ENCODE measurements around the gene NCAPD2.
"Not testable (repeated sequence)": the region's sequence is repeated elsewhere in the genome, so short reads cannot be mapped to it uniquely, and the experiment has no call there.

Gene NCAPD2

DNA sequence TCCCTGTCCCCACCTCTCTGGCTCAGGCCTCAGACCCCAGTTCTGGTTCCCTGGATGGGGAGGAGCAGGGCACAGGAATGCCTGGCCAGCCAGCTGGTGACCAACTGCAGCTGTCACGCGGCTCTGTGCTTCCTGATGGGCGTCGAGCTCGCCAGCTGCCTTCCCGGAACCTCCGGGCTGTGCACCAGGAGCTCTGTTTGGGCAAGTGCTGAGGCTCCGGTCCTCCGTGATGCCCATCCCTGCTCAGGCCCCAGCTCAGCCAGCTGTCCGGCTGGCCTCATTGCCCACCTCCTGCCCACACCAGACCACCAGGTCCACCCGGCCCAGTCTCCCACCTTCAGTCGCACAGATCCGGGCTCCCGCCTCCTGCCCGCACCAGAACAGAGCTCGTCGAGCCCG lies 57.2 kb downstream of the NCAPD2 start:
- no peak for DNase-seq

DNA sequence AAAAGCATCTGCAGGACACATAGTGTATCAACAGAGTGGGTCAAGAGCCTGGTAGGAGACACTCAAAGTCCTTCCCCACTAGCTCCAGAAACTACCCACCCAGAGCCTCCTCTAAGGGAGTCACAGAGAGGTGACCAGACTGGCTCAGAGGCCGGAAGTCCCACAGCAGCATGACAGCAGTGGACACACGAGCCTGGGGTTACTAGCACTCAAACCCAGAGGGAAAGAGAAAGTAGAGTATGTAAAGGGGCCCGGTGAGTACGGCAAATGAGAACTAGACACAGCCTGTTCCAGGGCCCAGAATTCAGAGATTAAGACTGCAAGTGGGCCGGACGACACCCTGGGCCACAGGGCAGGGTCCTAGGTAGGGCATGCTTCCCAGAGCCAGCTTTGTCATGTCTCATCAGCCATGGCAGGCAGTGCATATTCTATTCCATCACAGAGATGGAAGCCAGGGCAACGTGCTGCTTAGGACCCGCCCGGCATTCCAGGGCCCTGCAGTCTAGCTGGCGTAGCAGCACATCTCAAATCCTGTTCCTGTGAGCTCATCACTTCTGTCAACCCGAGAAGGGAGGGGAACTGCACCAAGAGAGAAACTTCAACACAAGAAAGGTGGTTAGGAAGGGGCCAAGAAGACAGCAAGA lies 57.7 kb downstream of the NCAPD2 start:
- DNase-seq: no peak

DNA sequence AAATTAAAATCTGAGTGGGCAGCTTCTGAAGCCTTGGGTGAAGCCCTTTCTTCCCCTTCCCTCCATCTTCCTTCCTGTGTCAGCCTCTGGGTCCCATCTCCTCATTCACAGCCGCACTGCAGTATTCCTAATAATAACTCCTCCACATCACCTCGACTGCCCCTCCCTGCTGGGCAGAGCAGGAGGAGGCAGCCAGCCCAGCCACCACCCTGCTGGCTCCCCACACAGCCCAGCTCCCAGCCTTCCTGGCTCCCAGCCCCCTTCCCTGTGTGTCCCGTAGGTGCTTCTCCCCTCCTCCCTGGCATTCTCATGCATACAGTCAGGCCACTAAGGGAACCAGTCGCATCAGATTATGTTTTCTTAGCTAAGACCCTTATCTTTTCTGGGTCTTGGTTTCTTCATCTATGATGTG lies 58.2 kb downstream of the NCAPD2 start:
- DNase-seq: no peak

DNA sequence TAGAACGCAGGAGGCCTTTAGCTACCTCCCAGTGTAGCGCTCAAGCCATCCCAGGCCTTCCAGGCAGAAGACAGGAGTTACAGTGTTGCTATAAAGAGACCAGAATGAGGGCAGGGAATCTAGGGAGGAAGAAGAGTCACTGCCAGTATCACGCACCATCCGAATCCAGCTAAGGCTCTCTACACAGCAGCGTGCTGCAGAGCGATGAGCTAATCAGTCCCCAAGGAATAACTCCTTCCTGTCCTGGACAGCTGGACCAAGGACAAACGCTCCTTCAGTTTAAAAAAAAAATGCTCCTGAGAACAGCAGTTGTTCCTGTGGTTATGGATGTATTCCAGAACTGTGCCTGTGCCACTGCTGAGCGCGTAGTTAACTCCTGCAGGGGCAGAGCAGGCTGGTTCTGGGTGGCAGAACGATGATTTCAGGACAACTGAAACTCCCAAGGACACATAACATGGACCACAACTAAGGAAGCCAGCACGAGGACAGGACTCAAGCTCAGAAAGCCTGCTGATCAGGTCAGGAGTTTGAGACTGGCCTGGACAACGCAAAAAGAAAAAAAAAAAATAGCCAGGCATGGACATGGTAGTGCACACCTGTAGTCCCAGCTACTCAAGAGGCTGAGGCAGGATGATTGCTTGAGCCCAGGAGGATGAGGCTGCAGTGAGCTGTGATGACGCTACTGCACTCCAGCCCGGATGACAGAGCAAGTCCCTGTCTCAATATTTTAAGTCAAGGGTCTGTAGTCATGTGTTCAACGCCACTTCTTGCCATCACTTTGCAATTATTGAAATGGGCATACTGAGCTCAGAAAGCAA lies 59.4 kb downstream of the NCAPD2 start:
- DNase-seq: no peak

DNA sequence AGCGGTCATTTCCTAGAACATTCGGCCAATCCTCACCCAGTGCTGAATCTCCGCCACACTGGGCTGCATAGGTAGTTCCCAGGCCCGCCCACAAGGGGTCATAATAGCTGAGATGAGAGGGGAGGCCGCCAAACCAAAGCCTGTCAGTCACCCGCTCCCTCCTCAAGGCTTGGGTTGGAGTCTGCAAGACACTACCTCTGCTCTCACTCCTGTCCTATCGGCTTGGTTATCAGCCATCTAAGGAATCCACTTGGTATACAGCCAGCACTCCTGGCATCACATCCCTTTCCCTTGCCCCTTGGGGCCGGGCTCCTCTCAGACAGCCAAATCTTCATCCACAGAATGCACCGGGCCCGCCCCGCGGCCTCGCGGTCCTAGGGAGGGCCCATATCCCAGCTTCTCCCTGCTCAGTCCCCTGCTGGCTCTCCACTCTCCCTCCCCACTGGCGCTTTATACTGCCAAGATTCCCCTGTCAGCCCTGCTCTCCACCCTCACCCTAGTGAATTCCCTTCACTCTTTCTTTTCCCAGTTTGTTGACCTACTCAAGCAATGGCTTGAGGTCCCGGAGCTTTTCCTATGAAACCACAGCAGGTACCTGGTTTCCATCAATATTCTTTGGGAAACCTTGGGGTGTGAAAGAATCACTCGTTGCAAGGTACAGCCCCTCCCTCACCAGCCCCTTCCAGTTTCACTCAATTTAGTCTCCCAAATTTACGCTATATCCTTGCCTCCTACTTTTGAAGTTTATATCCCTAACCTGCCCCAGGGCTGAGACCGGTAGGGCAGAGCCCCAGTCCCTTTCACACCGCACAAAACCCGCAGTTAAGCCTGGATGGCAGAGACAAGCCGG lies 60.5 kb downstream of the NCAPD2 start:
- DNase-seq: peak; percentile 20

DNA sequence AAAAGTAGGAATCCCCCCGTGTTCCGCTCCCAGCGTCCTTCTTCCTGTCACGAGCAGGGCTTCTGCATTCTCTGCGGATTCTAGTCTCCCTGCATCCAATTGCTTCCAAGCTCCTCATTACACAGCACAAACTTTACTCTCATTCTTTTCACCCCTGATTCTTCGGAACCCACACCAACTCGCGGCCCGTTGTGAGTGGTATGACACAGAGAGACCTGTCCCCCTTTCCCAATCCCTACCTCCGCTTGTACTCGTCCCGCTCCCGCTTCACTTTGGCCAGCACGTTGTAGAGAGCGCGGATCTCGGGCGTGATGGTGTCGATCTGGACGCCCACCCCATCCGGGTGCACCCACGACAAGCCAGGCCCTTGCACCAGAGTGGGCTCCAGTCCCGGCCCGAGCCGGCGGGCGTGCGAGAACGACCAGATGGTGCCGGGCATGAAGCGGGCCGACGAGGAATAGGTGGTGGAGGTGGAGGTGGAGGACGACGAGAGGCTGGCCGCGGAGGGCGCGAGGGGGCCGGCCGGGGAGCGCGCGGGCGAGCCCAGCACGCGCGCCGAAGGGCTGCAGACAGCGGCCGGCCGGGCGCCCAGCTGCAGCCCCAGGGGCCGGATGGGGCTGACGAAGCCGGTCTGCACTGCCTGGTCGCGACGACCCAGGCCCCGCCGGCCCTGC lies 61.3 kb downstream of the NCAPD2 start:
- no peak for DNase-seq

DNA sequence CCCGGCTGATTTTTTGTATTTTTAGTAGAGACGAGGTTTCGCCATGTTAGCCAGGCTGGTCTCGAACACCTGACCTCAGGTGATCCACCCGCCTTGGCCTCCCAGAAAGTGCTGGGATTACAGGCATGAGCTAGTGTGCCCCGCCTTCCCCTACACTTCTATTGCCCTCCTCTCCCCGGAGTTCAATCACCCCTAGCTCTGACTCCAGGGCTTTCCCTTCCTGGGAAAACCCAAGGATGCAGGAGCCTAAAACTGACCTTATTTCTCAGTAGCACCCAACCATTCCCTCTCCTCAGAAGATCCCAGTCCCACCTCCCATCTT lies 62.6 kb downstream of the NCAPD2 start:
- not testable (repeated sequence) for DNase-seq

DNA sequence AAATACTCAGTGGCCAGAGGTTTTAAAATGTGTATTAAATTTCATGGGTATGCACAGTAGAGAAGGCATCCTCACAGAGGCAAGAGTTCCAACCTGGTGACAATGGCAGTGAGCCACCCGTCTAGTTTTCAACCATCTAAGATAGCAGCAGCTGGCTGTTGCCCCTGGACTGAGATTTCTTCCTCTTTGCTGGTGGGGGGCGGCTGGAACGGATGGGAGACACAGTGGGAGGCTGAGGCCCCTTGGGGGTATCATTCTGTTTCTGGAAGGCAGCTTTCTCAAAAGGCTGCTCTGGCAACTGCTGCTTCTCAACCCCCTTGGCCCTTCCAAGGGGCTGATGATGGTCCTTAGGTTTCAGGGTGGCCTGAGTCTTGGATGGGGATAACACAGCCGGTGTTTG lies 63.0 kb downstream of the NCAPD2 start:
- DNase-seq: no peak

DNA sequence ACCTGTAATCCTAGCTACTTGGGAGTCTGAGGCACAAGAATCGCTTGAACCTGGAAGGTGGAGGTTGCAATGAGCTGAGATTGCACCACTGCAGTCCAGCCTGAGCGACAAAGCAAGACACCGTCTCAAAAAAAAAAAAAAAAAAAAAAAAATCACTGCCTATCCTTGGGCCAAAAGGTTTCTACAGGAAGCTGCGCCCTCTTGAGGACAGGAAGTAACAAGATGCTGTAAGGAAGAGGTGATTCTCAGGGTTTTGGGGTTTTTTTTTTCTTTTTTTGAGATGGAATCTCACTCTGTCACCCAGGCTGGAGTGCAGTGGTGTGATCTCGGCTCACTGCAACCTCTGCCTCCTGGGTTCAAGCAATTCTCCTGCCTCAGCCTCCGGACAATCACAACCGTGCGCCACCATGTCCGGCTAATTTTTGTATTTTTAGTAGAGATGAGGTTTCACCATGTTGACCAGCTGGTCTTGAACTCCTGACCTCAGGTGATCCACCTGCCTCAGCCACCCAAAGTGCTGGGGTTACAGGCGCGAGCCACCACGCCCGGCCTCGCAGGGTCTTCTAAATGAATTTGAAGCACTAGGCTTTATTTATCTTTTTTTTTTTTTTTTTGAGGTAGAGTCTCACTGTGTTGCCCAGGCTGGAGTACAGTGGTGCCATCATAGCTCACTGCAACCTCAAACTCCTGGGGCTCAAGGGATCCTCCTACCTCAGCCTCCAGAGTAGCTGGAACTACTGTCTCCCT lies 64.3 kb downstream of the NCAPD2 start:
- not testable (repeated sequence) for DNase-seq

DNA sequence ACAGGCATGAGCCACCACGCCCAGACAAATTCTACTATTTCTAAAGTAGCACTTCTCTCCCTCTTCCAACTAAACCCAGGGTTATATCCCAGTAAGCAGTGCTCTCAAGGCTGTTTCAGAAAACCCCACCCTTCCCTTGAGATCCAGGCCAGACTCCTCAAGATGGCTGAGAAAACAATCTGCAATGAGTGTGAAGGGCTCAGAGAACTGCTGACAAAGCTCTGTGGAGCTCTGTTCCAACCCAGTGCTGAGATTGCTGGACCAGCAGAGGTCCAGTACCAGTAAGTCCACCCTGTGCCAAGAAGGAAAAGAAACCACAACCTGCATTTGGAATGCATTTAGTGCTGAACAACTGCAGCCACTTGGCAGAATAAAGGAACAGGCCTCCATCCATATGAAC lies 65.6 kb downstream of the NCAPD2 start:
- DNase-seq: no peak

DNA sequence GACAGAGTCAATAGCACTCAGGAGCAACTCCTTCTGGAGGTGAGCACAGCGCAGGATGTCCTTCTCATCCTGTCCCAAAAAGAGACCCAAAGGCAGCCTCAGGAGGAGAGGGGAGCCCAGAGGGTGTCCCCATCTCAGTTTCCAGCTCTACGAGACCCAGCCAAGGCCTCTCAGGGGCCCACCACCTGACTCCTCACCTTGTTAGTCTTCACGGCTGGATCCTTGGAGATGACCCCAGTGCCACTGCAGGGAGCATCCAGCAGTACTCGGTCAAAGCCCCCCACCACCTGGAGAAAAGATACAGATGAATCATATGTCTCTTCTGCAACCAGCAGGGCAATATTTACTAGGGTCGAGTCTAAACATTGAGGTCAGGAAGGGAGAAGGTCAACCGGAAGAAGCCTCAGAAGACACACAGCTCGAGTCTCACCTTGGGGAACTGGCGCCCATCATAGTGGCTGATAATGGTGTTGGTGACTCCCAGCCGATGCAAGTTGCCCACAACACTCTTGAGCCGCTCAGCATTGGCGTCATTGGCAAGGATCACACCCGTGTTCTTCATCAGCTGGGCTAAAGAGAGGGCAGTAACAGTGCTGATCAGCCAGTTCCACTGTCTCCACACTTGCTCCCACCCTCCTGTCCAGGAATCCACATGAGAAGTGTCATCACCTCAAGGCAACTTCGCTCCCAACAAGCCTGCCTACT lies 66.8 kb downstream of the NCAPD2 start:
- no peak for DNase-seq

DNA sequence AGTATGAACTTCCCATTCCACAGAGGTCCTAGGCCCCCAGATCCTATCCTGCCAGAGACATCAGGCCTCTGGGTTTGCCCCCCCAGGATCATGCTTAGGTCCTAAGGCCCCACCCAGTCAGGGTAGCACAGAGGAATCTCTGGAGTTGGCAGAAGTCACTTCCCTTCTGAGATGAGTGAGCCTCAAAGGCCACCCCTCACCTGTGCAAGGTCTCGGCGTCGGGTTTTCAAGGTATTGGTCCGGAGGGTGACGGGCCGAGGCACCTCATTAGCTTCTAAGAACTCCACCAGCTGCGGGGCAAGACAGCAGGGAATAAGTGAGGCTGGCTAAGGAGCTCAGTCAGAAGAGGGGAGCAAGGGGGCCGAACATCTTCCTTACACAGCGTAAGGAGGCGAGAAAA lies 69.0 kb downstream of the NCAPD2 start:
- DNase-seq: no peak

DNA sequence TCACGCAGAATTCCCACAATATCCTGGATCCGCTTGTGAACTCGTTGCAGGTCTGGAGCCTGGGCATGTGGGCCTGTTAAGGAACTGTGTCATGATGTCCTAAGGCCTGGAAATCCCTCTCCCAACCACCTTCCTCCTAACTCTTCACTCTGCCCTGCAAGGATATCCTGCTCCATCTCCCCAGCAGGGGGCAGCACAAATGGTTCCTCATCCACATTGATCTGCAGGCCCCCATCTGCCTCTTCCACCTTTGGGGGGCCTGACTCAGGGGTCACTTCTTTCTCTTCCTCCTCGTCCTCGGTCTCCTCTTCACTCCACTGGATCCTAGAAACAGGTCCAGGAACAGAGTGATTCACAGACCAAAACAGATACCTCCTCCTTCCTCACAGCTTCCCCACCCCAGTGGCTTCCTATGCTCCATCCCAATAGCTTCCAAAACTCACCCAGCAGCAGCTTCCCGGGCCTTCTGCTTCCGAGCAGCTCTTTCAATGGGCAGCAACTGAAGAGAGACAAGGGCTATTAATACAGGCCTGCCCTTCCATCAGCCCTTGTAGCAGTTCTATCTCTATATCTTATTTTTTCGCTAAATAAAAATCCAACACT lies 69.6 kb downstream of the NCAPD2 start:
- peak; percentile 7 for DNase-seq

DNA sequence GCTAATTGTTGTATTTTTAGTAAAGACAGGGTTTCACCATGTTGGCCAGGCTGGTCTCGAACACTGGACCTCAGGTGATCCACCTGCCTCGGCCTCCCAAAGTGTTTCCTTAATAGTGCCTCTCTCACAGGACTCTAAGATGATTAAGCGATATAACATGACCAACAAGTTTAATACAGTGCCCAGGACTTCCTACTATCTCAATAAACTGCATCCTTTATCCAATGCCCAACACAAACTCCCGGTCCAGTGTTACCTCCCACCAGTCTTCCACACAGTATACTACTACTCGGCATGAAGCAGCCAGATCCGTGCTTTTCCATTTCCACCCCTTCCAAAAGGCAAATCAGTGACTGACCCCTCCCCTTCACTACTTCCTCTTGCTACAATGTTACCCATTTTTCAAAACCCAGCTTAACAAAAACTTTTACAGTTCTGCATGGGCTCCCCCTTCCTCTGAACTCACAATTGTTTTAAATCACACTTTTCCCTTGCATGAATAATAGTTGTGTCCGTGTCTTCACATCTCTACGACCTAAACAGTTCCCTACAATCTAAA lies 73.3 kb downstream of the NCAPD2 start:
- DNase-seq: no peak

DNA sequence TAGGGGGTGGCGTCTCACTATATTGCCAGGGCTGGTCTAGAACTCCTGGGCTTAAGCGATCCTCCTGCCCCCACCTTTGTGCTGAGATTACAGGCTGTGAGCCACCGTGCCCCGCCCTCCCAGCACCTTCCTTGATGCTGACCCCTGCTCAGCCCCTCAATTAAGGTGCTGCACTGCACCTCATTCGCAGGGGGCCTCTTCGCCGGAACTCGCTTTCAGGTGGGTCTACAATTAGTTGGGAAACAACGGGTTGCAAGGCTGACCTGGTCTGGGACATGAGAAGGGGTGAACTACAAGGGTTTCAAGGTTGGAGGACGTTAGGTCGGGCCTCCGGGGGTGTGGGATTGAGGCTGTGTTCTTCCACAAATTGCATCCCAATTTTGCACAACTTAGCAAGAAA lies 75.4 kb downstream of the NCAPD2 start:
- no peak for DNase-seq

DNA sequence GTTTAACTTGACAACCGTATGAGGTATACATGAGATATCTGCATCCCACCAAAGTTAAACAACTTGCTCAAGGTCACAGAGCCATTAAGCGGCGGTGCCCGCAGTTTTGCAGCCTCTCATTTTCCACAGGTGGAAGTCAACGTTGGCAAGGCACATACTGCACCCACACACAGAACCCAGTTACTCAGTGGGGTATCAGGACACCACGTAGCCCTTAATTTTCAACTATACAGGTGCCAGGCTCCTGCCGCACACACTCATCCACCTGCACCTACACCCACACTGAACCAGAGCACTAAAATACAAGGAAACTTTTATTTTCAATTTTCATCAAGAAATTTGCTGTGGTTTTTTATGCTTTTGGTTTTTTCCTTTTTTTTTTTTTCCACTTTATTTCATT lies 75.9 kb downstream of the NCAPD2 start:
- DNase-seq: no peak

DNA sequence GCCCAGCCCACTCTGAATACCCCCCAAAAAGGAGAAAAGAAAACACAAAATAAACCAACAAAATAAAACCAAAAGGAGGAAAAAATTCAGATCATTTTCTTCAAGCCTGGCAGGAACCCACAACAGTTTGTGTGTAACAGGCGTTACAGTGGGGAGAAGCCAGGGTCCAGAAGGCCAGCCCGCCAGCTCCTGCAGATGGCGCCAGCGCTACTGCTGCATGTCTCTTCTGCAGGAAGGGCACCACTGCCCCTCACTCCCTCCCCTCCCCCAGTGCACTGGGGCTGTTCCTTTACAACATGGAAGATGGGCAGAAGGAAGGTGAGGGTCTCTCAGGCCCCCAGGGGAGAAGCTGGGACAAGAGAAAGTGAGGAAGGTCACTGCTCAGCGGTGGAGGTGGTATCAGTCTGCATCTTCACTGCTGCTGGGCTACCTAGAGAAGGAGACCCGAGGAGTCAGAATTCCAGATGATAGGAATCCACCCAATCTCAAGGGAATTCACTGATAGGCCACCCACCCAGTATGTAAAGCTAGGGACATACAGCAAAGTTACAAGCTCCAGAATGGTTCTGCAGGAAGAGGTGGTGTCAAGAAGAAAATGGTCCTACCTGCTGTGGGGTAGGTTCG lies 76.5 kb downstream of the NCAPD2 start:
- DNase-seq: peak; percentile 39

DNA sequence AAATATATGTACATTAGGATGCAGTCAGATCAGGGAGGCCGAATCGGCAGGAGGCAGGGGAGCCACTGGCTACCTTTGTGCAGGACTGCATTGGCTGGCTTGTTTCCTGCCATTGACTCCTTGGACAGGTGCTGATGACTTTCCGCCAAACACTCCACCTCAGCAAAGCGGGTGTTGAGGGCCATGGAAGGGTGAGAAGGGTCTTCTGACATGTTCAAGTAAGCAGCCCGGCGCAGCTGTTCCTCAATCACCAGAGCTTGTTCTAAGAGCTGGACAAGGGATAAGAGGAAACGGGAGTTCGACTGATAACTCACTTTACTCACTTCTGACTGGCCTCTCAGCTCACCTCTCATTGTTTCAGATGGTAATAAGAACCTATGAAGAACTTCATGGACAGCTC lies 79.1 kb downstream of the NCAPD2 start:
- no peak for DNase-seq

DNA sequence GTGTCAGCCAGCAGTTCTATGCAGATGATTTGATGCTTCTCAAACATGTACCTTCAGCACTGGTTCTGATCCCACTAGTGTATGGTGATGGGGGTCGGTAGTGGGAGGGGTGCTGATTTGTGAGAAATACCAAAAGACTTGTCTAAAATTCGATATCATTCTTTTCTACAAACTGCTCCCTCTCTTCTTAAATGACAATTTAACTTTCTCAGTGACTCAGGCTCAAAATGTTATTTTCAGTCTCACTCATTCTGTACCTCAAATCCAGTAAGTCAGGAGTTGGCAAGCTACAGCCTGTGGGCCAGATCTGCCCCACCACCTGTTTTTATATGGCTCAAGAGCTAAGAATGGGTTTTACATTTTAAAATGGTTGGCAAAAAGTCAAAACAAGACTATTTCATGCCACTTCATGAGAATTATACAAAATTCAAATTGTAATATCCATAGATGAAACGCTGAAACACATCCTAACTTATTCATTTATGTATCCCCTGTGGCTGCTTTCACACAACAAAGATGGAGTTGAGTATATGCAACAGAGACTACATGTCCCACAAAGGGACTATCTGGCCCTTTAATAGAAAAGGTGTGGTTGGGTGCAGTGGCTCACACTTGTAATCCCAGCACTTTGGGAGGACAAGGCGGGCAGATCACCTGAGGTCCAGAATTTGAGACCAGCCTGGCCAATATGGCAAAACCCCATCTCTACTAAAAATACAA lies 80.8 kb downstream of the NCAPD2 start:
- no peak for DNase-seq

DNA sequence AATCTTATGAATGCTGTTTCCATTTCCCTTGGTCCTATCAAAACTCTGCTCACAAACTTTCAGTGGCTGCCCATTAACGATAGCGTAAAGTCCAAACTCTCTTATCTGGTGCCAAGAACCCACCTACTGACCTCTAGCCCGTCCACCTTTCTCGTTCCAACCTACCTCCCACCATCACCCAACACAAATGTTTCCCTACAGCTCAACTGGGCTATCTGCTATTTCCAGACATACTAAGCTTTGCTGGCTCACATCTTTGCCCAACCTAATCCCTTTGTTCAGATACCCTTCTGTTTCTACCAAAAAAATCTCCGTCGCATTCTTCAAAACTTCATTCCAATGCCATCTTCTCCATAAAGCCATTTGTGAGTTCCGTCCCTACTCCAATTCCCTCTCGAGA lies 81.7 kb downstream of the NCAPD2 start:
- DNase-seq: no peak

All from NCI-H526 treated with DMSO at 0.1 percent for 48 hours (cell line).